Smooth muscle cell (in vitro differentiated cells): Measurements from ENCODE around the gene THSD4. TPM values are rescaled to one million over a fixed set of nuclear protein-coding genes. Genes with fewer than 3 reads are reported as not detected.

Source experiments
- DNase-seq: peaks from one replicate; lab custom pipeline; 2025; ENCODE audit not compliant: unreplicated experiment; lab: John Stamatoyannopoulos, UW
- H2AFZ ChIP-seq: fragments of 200-600 bp; sonication (generic); 2 replicates; pipeline ENCODE4 v1.6.0; 2016; ENCODE audit warnings: antibody characterized with exemption, low read depth, mild to moderate bottlenecking
- H3F3A ChIP-seq: fragments of 200-600 bp; sonication (generic); 2 replicates; pipeline ENCODE4 v1.6.0; 2017; ENCODE audit warnings: antibody characterized with exemption, low read depth
- H3K27ac ChIP-seq: fragments of 200-600 bp; sonication (generic); 2 replicates; pipeline ENCODE4 v1.5.1; 2016; ENCODE audit warnings: low read depth, mild to moderate bottlenecking
- H3K27me3 ChIP-seq: fragments of 200-600 bp; sonication (generic); 2 replicates; pipeline ENCODE4 v1.6.1; 2016; ENCODE audit warnings: low read depth, mild to moderate bottlenecking
- H3K36me3 ChIP-seq: fragments of 200-600 bp; sonication (generic); 2 replicates; pipeline ENCODE4 v1.5.1; 2016; ENCODE audit warnings: low read depth
- H3K4me1 ChIP-seq: fragments of 200-600 bp; sonication (generic); 2 replicates; pipeline ENCODE4 v1.5.1; 2016; ENCODE audit warnings: low read depth
- H3K4me2 ChIP-seq: fragments of 200-600 bp; sonication (generic); 2 replicates; pipeline ENCODE4 v1.6.0; 2016; ENCODE audit warnings: mild to moderate bottlenecking
- H3K4me3 ChIP-seq: fragments of 200-600 bp; sonication (generic); 2 replicates; pipeline ENCODE4 v1.5.1; 2016; ENCODE audit warnings: mild to moderate bottlenecking
- H3K79me2 ChIP-seq: fragments of 200-600 bp; sonication (generic); 2 replicates; pipeline ENCODE4 v1.6.0; 2016; ENCODE audit warnings: low read depth, mild to moderate bottlenecking
- H3K9ac ChIP-seq: fragments of 200-600 bp; sonication (generic); 2 replicates; pipeline ENCODE4 v1.6.0; 2016; ENCODE audit warnings: low read depth
- H3K9me3 ChIP-seq: fragments of 200-600 bp; sonication (generic); replicated peaks from 2 replicates; pipeline ENCODE4 v1.5.1; 2016; ENCODE audit warnings: low read depth
- H4K20me1 ChIP-seq: fragments of 200-600 bp; sonication (generic); 2 replicates; pipeline ENCODE4 v1.6.0; 2016; ENCODE audit warnings: low read depth
- CTCF ChIP-seq: fragments of 200-600 bp; sonication (generic); IDR thresholded peaks from 2 replicates; pipeline ENCODE4 v1.5.1; 2017; ENCODE audit warnings: borderline replicate concordance, mild to moderate bottlenecking, antibody characterized with exemption; ENCODE audit not compliant: insufficient read depth, poor library complexity, severe bottlenecking
- WGBS: methylation state at CpG from one replicate; pipeline ENCODE4 v1.1.7; 2016; ENCODE audit warnings: low lambda C conversion rate; 5-methylcytosine and 5-hydroxymethylcytosine counted together
- polyA plus RNA-seq: library from polyadenylated mRNA; unstranded; fragments of >200 nt; fragmentation: Nextera tagmentation; extraction: Ambion mirVana; gene quantifications from 2 replicates; pipeline ENCODE4 v1.2.1, GENCODE V29; 2016
- total RNA-seq: library from RNA; depleted of rRNA; stranded (reverse); fragments of >200 nt; gene quantifications from 2 replicates; pipeline ENCODE4 v1.2.3, GENCODE V29; 2014

Gene THSD4
- total and polyA plus RNA-seq, 2 experiments from 2014 or later = 2.5 to 4.1 TPM

- no peak overlapping the region for H3K4me2 ChIP-seq
- no peak overlapping the region for H2AFZ ChIP-seq
- H3K9ac ChIP-seq = no peak overlapping the region
- no peak for DNase-seq
- H3K4me3 ChIP-seq = no peak overlapping the region
- no peaks in the 10 kb centered on the region for H3K9me3 ChIP-seq
- WGBS = 99% methylated on average over 3 of the region's 3 CpGs
- H3K79me2 ChIP-seq = no peaks in the 10 kb centered on the region
- no peaks in the 10 kb centered on the region for H3K36me3 ChIP-seq
- H3K27me3 ChIP-seq = no peaks in the 10 kb centered on the region
- TF ChIP-seq CTCF = no peak
- no peaks in the 10 kb centered on the region for H4K20me1 ChIP-seq
- H3K27ac ChIP-seq = no peak overlapping the region
- no peaks in the 10 kb centered on the region for H3F3A ChIP-seq
- H3K4me1 ChIP-seq = peaks cover 12% of the 10 kb centered on the region
These were observed 5.4 kb upstream of the THSD4 start for GRCh38 chr15:71109905-71110304.

- Histone ChIP-seq H4K20me1 (no peaks in the 10 kb centered on the region), H3K4me1 (peaks cover 14% of the 10 kb centered on the region), H2AFZ (no peak overlapping the region), H3K36me3 (no peaks in the 10 kb centered on the region), H3K27me3 (no peaks in the 10 kb centered on the region), H3K9ac (no peak overlapping the region), H3K9me3 (no peaks in the 10 kb centered on the region), H3K4me2 (no peak overlapping the region), H3K27ac (no peak overlapping the region), H3K79me2 (no peaks in the 10 kb centered on the region), H3K4me3 (no peak overlapping the region), H3F3A (no peaks in the 10 kb centered on the region)
- 88% methylated on average over 13 of the region's 13 CpGs for WGBS
- no peak for TF ChIP-seq CTCF
- no peak for DNase-seq
These were observed 4.7 kb upstream of the THSD4 start for GRCh38 chr15:71110405-71111180.

GRCh38 chr15:71111181-71111565, 4.1 kb upstream of the THSD4 start:
- WGBS = 65% methylated on average over 1 of the region's 1 CpG

More at GRCh38 chr15:71111181-71111565, 4.1 kb upstream of the THSD4 start:
- Histone ChIP-seq H3K4me3 (no peak overlapping the region), H3K4me2 (no peak overlapping the region), H3K9me3 (no peaks in the 10 kb centered on the region), H3F3A (no peaks in the 10 kb centered on the region), H3K36me3 (no peaks in the 10 kb centered on the region), H3K4me1 (peaks cover 14% of the 10 kb centered on the region), H4K20me1 (no peaks in the 10 kb centered on the region), H3K27me3 (no peaks in the 10 kb centered on the region), H3K27ac (no peak overlapping the region), H2AFZ (no peak overlapping the region), H3K79me2 (no peaks in the 10 kb centered on the region), H3K9ac (no peak overlapping the region)
- no peak for DNase-seq
- no peak for TF ChIP-seq CTCF
